ENCODE data around the gene SMYD1. TPM values are rescaled to one million over a fixed set of nuclear protein-coding genes. Genes with fewer than 3 reads are reported as not detected.

SMYD1 gene
- total and polyA plus RNA-seq, 7 experiments from 2014 or later: 0.15 to 0.21 TPM; not detected in 5

GRCh38 chr2:88053934-88054781 is 13.5 kb upstream of the SMYD1 start:
- Mint-ChIP-seq H3K4me1 (peaks cover 33 to 72% (median 61%) of the 10 kb centered on the region in 7 donors), H3K36me3 (peaks cover 0 to 24% (median 8%) of the 10 kb centered on the region in 5 donors), H3K27ac (peak overlapping the region; percentile 91 to 100 (median 97)), H3K4me3 (peak overlapping the region; percentile 89 to 97 (median 92)), H3K9me3 (peaks cover 0 to 2% (median 0%) of the 10 kb centered on the region in 11 donors), H3K27me3 (no peaks in the 10 kb centered on the region)
- intact Hi-C loops (cut with micrococcal nuclease): loop anchor here (2.0 to 10.0 kb wide), 3 partner anchors 17 to 573 kb away; partner anchors contain the start of gene EIF2AK3 (in 2 of the 2)
- DNase-seq (no peak), ATAC-seq (no peak)
- H3K27ac ChIP-seq (ENCODE audit: low read depth, low read length): peak overlapping the region; percentile 96
- CTCF ChIA-PET: interaction anchor here (1.2 kb wide), 1 partner anchor 106 kb away, joined by 5 read pairs; no protein-coding TSS in a partner anchor
- POLR2A ChIA-PET: interaction anchor here (0.7 to 1.0 kb wide), 5 partner anchors 13 to 38 kb away, joined by 3 to 4 read pairs (median 3); partner anchors contain the start of genes RNU2-63P and SMYD1
- no peaks in the 10 kb centered on the region for H3K27me3 ChIP-seq (ENCODE audit: control insufficient read depth in 2 of 2, insufficient read depth in 2 of 2, low read length in 2 of 2)
- H3K36me3 ChIP-seq (ENCODE audit: control insufficient read depth in 2 of 3, insufficient read depth in 3 of 3, low read length in 3 of 3): no peaks in the 10 kb centered on the region
- H3K4me1 ChIP-seq (ENCODE audit: control insufficient read depth in 2 of 2, insufficient read depth in 2 of 2, low read length in 2 of 2): peaks cover 13 to 26% of the 10 kb centered on the region in 2 donors
- H3K4me3 ChIP-seq (ENCODE audit: low read length): peak overlapping the region; percentile 75
- H3K9me3 ChIP-seq (ENCODE audit: control insufficient read depth in 2 of 3, low read length in 3 of 3): no peaks in the 10 kb centered on the region

GRCh38 chr2:88054782-88055370 is 12.7 kb upstream of the SMYD1 start:
- ChIA-PET POLR2A (interaction anchor here (0.7 to 1.0 kb wide), 6 partner anchors 13 to 39 kb away, joined by 3 to 6 read pairs (median 3); partner anchors contain the start of genes RNU2-63P and SMYD1), CTCF (interaction anchor here (1.2 kb wide), 1 partner anchor 105 kb away, joined by 5 read pairs; no protein-coding TSS in a partner anchor)
- H3K4me3 Mint-ChIP-seq: peak overlapping the region; percentile 89 to 97 (median 92)
- Histone ChIP-seq H3K4me1 (ENCODE audit: control insufficient read depth in 2 of 2, insufficient read depth in 2 of 2, low read length in 2 of 2) (peaks cover 13 to 26% of the 10 kb centered on the region in 2 donors), H3K27me3 (ENCODE audit: control insufficient read depth in 2 of 2, insufficient read depth in 2 of 2, low read length in 2 of 2) (no peaks in the 10 kb centered on the region), H3K4me3 (ENCODE audit: low read length) (peak overlapping the region; percentile 75), H3K27ac (ENCODE audit: low read depth, low read length) (peak overlapping the region; percentile 96), H3K36me3 (ENCODE audit: control insufficient read depth in 2 of 3, insufficient read depth in 3 of 3, low read length in 3 of 3) (no peaks in the 10 kb centered on the region), H3K9me3 (ENCODE audit: control insufficient read depth in 2 of 3, low read length in 3 of 3) (no peaks in the 10 kb centered on the region)
- intact Hi-C loops (cut with micrococcal nuclease): loop anchor here (1.0 to 10.0 kb wide), 5 partner anchors 39 to 1860 kb away; partner anchors contain the start of genes RNU2-63P (in 2 of the 2), RPIA (in 2 of the 2), CHMP3 (in 1 of the 2) and EIF2AK3 (in 1 of the 2)
- peaks cover 33 to 69% (median 58%) of the 10 kb centered on the region in 7 donors for H3K4me1 Mint-ChIP-seq
- DNase-seq: peak in 3 of 9 donors; percentile 11 to 13 (median 13)
- peaks cover 0 to 18% (median 4%) of the 10 kb centered on the region in 5 donors for H3K36me3 Mint-ChIP-seq
- peak overlapping the region; percentile 91 to 100 (median 97) for H3K27ac Mint-ChIP-seq
- no peak for ATAC-seq
- H3K27me3 Mint-ChIP-seq: no peaks in the 10 kb centered on the region
- H3K9me3 Mint-ChIP-seq: peaks cover 0 to 2% (median 0%) of the 10 kb centered on the region in 11 donors

- Histone ChIP-seq H3K27me3 (ENCODE audit: control insufficient read depth in 2 of 2, insufficient read depth in 2 of 2, low read length in 2 of 2) (no peaks in the 10 kb centered on the region), H3K36me3 (ENCODE audit: control insufficient read depth in 2 of 3, insufficient read depth in 3 of 3, low read length in 3 of 3) (no peaks in the 10 kb centered on the region), H3K4me1 (ENCODE audit: control insufficient read depth in 2 of 2, insufficient read depth in 2 of 2, low read length in 2 of 2) (peaks cover 13 to 26% of the 10 kb centered on the region in 2 donors), H3K4me3 (ENCODE audit: low read length) (peak within 1 kb of the TSS; percentile 75), H3K27ac (ENCODE audit: low read depth, low read length) (peak within 1 kb of the TSS; percentile 96), H3K9me3 (ENCODE audit: control insufficient read depth in 2 of 3, low read length in 3 of 3) (no peaks in the 10 kb centered on the region)
- ATAC-seq: peak; percentile 96
- CTCF ChIA-PET: interaction anchor here (1.2 kb wide), 1 partner anchor 105 kb away, joined by 5 read pairs; no protein-coding TSS in a partner anchor
- DNase-seq: peak; percentile 91 to 95 (median 93)
- Mint-ChIP-seq H3K36me3 (peaks cover 0 to 18% (median 0%) of the 10 kb centered on the region in 5 donors), H3K4me1 (peaks cover 33 to 65% (median 54%) of the 10 kb centered on the region in 7 donors), H3K4me3 (peak within 1 kb of the TSS; percentile 89 to 97 (median 92)), H3K27ac (peak within 1 kb of the TSS; percentile 92 to 100 (median 97)), H3K27me3 (no peaks in the 10 kb centered on the region), H3K9me3 (peaks cover 0 to 2% (median 0%) of the 10 kb centered on the region in 11 donors)
- POLR2A ChIA-PET: interaction anchor here (0.8 to 0.9 kb wide), 2 partner anchors 24 to 28 kb away, joined by 3 to 6 read pairs; no protein-coding TSS in a partner anchor
- intact Hi-C loops (cut with micrococcal nuclease): loop anchor here (1.0 to 10.0 kb wide), 5 partner anchors 39 to 1860 kb away; partner anchors contain the start of genes RNU2-63P (in 2 of the 2), RPIA (in 2 of the 2), CHMP3 (in 1 of the 2) and EIF2AK3 (in 1 of the 2)
These were observed 12.1 kb upstream of the SMYD1 start, which contains the start of gene KRCC1 for GRCh38 chr2:88055371-88056128. KRCC1 (minus strand) TSS chr2:88055783; CDS start chr2:88028563, 27,220 bp downstream.

GRCh38 chr2:88057437-88057844 is 10.2 kb upstream of the SMYD1 start:
- CTCF ChIA-PET: no interaction called here

GRCh38 chr2:88058191-88058590 is 9.4 kb upstream of the SMYD1 start:
- CTCF ChIA-PET: interaction anchor here (4.9 kb wide), 1 partner anchor 102 kb away, joined by 115 read pairs; no protein-coding TSS in a partner anchor
- peaks cover 0 to 12% (median 0%) of the 10 kb centered on the region in 5 donors for H3K36me3 Mint-ChIP-seq
- peaks cover 30 to 55% (median 40%) of the 10 kb centered on the region in 7 donors for H3K4me1 Mint-ChIP-seq

More at GRCh38 chr2:88057437-88057844, 10.2 kb upstream of the SMYD1 start:
- H3K4me1 ChIP-seq (ENCODE audit: control insufficient read depth in 2 of 2, insufficient read depth in 2 of 2, low read length in 2 of 2): peaks cover 13 to 26% of the 10 kb centered on the region in 2 donors
- no peak for DNase-seq
- Mint-ChIP-seq H3K4me1 (peaks cover 33 to 62% (median 48%) of the 10 kb centered on the region in 7 donors), H3K27ac (peak overlapping the region in 4 of 9 donors; percentile 2 to 100 (median 68)), H3K27me3 (no peaks in the 10 kb centered on the region), H3K36me3 (peaks cover 0 to 16% (median 0%) of the 10 kb centered on the region in 5 donors), H3K9me3 (peaks cover 0 to 1% (median 0%) of the 10 kb centered on the region in 11 donors), H3K4me3 (peak overlapping the region in 6 of 10 donors; percentile 3 to 90 (median 30))
- no peaks in the 10 kb centered on the region for H3K27me3 ChIP-seq (ENCODE audit: control insufficient read depth in 2 of 2, insufficient read depth in 2 of 2, low read length in 2 of 2)
- no peak for ATAC-seq
- intact Hi-C loops (cut with micrococcal nuclease): loop anchor here (5.0 to 10.0 kb wide), 2 partner anchors 567 to 1495 kb away; partner anchors contain the start of genes CHMP3 (in 1 of the 2) and EIF2AK3 (in 1 of the 2)
- no peaks in the 10 kb centered on the region for H3K9me3 ChIP-seq (ENCODE audit: control insufficient read depth in 2 of 3, low read length in 3 of 3)
- no peak overlapping the region for H3K4me3 ChIP-seq (ENCODE audit: low read length)
- POLR2A ChIA-PET: no interaction called here
- no peak overlapping the region for H3K27ac ChIP-seq (ENCODE audit: low read depth, low read length)
- no peaks in the 10 kb centered on the region for H3K36me3 ChIP-seq (ENCODE audit: control insufficient read depth in 2 of 3, insufficient read depth in 3 of 3, low read length in 3 of 3)

More at GRCh38 chr2:88058191-88058590, 9.4 kb upstream of the SMYD1 start:
- ATAC-seq (no peak), DNase-seq (no peak)
- no peak overlapping the region for H3K27ac ChIP-seq (ENCODE audit: low read depth, low read length)
- H3K4me3 ChIP-seq (ENCODE audit: low read length): no peak overlapping the region
- H3K9me3 ChIP-seq (ENCODE audit: control insufficient read depth in 2 of 3, low read length in 3 of 3): no peaks in the 10 kb centered on the region
- intact Hi-C loops (cut with micrococcal nuclease): loop anchor here (5.0 to 10.0 kb wide), 2 partner anchors 567 to 1496 kb away; partner anchors contain the start of genes CHMP3 (in 1 of the 2) and EIF2AK3 (in 1 of the 2)
- Mint-ChIP-seq H3K4me3 (peak overlapping the region in 1 of 10 donors; percentile 34), H3K27me3 (no peaks in the 10 kb centered on the region), H3K27ac (peak overlapping the region in 4 of 9 donors; percentile 23 to 89 (median 66)), H3K9me3 (peaks cover 0 to 2% (median 0%) of the 10 kb centered on the region in 11 donors)
- no peaks in the 10 kb centered on the region for H3K36me3 ChIP-seq (ENCODE audit: control insufficient read depth in 2 of 3, insufficient read depth in 3 of 3, low read length in 3 of 3)
- H3K27me3 ChIP-seq (ENCODE audit: control insufficient read depth in 2 of 2, insufficient read depth in 2 of 2, low read length in 2 of 2): no peaks in the 10 kb centered on the region
- POLR2A ChIA-PET: no interaction called here
- H3K4me1 ChIP-seq (ENCODE audit: control insufficient read depth in 2 of 2, insufficient read depth in 2 of 2, low read length in 2 of 2): peaks cover 13 to 19% of the 10 kb centered on the region in 2 donors

Data from naive thymus-derived CD4-positive, alpha-beta T cell (primary cell).